HG02759 (cell line): ENCODE measurements around the gene PGPEP1.
"Not testable (repeated sequence)": the region's sequence is repeated elsewhere in the genome, so short reads cannot be mapped to it uniquely, and the experiment has no call there.

ENCODE experiments used
- ATAC-seq: cut with Tn5 transposase; IDR thresholded peaks from one replicate; pipeline ENCODE4 v1.9.1; 2021; ENCODE audit warnings: mild to moderate bottlenecking, moderate library complexity; ENCODE audit not compliant: unreplicated experiment

The PGPEP1 gene

DNA sequence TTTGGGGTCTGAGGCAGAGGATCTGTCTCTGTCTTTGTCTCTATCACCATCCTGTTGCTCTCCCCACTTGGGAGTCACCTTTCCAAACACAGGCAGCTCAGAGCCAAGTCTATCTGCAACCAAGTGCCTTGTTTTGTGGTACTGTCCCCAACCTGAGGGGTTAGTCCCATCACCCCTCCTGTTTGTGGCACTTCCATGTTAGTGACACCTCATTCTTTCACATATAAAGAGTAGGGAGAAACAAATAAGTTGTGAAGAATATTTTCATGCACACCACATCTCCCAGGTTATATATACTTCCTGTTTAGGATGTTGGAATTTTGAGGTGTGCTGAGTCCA is 49.3 kb downstream of the PGPEP1 start:
- ATAC-seq = no peak

DNA sequence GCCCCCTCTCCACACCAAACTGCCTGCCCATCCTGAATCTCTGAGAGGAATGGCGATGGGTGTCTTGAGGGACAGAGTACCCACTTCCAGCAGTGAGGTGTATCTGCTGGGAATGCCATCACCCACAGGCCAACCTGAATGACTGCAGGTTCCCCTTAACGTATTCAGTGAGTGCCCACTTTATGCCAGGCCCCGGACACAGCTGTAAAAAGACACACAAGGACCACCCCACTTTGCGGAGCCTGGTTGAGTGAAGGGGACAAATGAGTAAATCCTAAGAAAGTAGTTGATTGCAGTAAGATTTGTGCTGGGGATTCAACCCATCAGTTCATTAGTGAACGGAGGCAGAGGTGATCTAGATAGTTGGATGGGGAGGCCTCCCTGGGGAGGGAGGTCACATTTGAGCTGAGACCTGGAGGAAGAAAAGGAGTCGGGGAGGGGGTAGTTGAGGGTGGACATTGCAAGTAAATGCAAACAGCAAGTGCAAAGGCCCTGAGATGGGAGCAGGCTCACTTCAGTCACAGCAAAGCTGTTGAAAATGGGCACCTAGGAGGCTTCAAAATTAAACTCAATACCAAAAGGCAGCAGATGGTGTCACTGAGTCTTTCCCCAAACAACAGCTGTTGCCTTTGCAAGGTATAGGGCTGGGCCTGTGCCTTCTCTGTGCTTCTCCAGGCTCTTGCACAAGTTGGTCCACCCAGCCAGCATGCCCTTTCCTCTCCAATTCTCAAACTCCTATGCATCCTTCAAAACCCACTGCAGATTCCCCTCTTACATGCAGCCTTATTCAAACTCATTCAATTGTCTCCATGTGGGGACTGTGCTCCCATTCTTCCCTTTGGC is 49.9 kb downstream of the PGPEP1 start:
- ATAC-seq = no peak

DNA sequence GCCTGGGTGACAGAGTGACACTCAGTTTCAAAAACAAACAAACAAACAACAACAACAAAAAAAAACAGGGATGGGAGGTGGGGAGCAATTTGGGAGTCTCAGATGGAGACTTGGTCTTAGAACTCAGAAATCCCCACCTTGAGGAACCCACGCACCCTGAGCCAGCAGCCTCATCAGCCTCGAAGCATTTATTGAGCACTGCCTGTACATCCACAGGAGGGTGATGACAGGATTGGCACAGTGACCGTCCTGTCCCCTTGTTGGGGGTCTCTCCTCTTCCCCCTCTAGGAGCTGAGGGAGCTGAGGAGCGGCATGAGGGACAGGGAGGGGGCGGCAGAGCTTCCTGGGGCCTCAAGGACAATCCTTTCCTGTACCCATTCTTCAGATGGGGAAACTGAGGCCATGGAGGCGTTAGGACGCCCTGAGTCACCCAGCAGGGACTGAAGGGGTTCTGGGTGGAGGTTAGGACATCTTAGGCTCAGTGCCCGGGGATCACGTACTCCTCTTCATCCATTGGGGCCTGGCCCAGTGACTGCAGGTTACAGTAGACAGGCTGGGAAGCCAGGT is 51.2 kb downstream of the PGPEP1 start:
- ATAC-seq = no peak

DNA sequence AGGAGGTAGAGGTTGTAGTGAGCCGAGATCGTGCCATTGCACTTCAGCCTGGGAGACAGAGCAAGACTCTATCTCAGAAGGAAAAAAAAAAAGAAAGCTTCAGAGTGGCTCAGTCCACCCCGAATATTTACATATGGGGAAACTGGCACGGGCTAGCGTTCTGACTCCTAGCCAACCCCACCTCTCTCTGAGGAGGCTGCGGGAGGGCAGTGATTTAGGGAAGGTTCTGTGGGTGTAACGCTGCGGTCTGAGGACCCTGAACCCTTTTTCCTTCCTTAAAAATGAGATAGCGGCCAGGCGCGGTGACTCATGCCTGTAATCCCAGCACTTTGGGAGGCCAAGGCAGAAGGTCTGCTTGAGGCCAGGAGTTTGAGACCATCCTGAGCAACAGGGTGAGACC is 52.0 kb downstream of the PGPEP1 start:
- ATAC-seq = no peak

DNA sequence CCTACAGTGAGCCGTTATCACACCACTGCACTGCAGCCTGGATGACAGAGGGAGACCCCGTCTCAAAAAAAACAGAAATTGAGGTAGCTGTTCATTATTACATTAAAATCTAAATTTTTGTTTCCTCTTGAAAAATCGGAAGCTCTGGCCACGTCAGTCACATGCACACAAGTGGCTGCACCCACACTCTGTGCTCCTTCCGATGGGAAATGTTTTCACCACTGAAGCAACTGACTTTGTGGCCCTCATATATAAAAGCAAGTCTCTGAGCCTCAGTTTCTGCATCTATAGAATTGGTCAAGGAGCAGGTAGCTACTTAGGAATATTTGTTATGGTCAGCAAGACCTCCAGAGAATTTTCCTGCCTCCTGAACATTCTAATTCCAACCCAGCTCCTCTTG is 52.5 kb downstream of the PGPEP1 start:
- no peak for ATAC-seq

DNA sequence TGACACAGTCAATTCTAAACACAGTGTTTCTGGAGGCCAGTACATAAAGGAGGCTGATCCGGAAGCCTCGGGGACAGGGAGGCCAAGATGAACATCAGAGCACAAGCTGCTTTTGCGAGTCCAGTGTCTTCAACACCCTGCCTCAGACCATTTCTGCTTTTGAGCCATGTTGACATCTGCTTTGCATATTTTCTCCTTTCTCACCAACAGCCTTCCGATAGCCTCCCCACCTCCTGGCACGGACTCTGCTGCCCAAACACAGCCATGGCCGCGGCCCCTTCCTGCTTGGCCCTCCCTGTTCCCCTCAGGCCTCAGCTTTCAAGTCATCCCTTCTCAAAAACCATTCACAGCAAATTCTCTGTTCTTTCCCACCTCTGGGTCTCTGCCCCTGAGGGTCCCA is 53.4 kb downstream of the PGPEP1 start:
- ATAC-seq = no peak

DNA sequence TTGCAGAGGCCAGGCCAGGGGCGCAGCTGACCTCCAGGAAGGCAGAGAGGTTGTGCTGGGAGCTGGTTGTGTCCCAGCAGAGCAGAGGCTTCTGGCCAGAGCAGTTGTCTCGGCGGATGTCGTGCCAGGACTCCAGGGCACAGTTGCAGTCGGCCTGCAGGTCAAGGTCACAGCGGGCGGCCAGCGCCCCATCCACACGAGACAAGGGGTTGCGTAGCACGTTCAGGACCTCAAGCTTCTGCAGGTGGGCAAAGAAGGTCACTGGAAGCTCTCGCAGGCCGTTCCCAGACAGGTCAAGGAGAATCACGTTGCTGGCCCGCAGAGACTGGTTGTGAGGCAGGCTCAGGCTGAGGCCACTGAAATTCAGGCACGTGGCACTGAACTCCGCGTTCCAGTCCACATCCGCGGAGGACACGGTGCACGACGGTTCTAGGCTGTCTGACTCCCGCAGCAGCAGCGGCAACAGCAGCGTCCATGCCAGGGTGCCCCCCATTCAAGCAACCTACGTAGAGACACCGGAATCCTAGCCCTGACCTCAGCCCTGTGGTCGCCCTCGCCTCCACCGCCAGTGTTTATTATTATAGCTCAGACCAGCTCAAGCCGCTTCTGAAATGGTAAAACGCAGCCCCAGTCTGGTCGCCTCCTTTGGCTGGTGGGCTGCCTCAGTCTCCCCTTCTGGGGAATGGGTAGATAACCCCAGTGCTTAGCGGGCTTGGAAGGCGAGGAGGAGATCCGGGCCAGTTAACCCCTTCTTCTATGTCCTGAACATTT is 56.3 kb downstream of the PGPEP1 start:
- ATAC-seq = no peak

DNA sequence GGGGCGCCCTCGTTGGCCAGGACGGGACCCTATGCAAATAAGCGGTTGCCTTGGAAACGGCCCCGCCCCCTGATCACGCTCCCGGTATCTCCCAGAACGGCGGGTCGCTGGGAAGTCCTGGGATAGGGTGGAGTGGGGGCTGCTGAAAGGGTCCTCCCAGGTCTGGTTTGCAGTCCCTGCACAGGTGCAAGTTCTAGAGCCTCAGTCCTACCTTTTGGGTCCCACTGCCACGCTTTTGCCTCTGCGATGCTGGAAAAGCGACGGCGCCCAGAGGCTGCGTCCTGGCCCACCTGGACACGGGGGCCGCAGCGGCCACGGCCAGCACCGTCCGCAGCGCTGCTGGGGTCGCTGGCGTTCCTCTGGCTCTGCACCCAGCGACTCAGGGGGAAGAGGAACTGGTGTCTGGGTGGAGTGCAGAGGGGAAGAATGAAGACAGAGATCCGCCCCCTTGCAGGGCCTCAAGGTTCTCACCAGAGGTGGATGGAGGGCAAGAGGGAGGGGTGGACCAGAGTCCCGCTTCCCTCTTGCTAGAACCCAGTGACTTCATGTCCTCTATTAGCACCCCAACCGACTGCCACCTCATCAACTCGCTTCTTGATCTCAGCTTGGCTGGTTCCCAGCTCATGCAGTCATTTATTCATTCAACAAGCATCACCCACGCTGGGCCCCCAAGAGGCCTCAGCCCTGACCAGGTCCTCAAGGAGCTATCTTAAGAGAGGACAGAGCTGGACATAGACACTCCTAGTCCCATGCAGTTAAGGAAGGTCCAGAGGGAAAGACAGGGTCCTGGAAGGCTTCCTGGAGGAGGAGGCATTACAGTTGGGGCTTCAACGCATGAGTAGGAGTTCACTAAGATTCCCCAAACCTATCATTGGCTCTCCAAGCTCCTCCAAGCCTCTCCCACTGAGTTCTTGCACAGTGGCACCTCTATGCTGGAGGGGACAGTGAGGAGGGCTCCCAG is 57.1 kb downstream of the PGPEP1 start, which contains the start of gene LRRC25:
Gene LRRC25 (minus strand): TSS at position 381 of the 961 bp plus-strand sequence. CDS start 659 bp downstream, outside the sequence.
- ATAC-seq = peak; percentile 48

DNA sequence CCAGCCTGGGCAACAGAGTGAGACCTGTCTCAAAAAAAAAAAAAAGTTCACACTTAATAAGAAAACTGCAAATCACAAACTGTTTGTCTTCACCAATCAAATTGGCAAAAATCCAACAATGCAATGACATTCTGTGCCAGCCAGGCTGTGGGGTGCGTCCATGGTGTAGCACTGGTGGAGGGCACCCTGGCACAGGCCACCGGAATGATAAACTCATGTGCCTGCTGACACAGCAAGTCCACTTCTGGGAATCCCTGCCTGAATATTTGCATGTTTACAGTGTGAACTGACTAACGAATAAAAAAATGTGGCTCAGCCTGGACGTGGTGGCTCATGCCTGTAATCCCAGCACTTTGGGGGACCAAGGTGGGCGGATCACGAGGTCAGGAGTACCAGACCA is 58.6 kb downstream of the PGPEP1 start:
- ATAC-seq = no peak

DNA sequence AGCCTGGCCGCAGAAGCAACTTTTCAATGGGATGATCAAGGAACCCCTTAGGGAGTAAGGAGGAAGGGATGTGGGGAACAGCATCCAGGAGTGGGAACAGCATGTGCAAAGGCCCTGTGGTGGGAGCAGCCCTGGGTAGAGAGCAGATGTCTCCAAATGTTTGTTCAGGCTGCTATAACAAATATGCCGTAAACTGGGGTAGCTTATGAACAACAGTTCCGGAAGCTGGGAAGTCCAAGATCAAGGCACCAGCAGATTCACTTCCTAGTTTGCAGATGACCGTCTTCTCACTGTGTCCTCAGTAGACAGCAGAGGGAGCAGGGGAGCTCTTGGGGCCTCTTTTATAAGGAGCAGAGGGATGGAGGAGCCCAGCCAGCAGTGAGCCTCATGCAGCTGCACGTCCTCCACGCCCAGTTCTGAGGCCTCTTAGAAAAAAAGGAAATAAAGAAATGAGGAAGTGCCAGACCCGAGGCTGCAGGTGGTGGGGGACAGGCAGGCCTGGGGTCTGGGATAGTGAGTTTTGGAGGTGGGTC is 61.2 kb downstream of the PGPEP1 start:
- ATAC-seq = peak; percentile 60

DNA sequence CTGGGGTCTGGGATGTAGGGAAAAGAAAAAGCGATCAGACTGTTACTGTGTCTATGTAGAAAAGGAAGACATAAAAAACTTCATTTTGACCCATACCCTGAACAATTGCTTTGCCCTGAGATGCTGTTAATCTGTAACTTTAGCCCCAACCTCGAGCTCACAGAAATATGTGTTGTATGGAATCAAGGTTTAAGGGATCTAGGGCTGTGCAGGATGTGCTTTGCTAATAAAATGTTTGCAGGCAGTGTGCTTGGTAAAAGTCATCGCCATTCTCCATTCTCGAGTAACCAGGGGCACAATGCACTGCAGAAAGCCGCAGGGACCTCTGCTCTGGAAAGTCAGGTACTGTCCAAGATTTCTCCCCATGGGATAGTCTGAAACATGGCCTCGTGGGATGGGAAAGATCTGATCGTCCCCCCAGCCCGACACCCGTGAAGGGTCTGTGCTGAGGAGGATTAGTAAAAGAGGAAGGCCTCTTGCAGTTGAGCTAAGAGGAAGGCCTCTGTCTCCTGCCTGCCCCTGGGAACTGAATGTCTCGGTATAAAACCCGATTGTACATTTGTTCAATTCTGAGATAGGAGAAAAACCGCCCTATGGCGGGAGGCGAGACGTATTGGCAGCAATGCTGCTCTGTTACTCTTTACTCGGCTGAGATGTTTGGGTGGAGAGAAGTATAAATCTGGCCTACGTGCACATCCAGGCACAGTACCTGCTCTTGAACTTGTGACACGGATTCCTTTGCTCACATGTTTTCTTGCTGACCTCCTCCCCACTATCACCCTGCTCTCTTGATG is 62.3 kb downstream of the PGPEP1 start:
- not testable (repeated sequence) for ATAC-seq

DNA sequence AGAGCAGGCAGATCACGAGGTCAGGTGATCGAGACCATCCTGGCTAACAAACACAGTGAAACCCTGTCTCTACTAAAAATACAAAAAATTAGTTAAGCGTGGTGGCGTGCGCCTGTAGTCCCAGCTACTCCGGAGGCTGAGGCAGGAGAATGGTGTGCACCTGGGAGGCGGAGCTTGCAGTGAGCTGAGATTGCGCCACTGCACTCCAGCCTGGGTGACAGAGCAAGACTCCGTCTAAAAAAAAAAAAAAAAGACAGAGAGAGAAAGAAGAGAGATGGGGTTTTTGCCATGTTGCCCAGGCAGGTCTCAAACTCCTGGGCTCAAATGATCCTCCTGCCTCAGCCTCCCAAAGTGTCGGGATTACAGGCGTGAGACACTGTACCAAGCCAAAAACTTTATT is 65.4 kb downstream of the PGPEP1 start:
- ATAC-seq = not testable (repeated sequence)

DNA sequence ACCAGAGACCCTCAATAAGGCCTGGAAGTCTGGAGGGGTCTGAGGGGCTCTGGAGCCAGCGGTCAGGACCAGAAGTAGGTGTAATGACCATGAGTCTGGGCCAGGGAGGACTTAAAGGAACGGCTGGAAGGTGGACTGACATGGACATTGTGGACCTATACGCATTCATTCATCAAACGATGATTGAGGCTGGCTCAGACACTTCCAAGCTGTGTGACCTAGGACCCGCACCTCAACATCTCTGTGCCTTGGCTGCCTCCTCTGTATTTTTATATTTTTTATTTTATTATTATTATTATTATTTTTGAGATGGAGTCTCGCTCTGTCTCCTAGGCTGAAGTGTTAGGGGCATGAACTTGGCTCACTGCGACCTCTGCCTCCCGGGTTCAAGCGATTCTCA is 66.4 kb downstream of the PGPEP1 start:
- ATAC-seq = no peak

DNA sequence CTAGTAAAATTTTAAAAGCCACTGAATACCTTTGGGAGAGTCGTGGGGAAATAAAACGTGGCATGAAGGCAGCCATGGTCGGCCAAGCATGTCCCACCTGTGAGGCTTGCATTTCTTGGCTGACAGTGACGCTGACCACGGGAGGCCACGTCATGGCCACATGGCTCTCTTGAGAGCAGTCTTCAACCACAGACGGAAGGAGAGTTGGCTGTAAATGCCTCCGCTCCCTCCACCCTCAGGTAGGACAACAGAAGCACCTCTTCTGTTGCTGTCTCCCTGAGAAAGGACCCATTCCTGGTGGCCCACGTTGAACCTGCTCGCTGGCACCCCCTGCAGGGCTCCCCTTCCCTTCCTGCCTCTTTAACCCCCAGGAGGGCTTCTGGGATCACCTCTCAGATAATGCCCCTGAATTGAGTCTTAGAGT is 67.7 kb downstream of the PGPEP1 start:
- ATAC-seq = peak; percentile 77

DNA sequence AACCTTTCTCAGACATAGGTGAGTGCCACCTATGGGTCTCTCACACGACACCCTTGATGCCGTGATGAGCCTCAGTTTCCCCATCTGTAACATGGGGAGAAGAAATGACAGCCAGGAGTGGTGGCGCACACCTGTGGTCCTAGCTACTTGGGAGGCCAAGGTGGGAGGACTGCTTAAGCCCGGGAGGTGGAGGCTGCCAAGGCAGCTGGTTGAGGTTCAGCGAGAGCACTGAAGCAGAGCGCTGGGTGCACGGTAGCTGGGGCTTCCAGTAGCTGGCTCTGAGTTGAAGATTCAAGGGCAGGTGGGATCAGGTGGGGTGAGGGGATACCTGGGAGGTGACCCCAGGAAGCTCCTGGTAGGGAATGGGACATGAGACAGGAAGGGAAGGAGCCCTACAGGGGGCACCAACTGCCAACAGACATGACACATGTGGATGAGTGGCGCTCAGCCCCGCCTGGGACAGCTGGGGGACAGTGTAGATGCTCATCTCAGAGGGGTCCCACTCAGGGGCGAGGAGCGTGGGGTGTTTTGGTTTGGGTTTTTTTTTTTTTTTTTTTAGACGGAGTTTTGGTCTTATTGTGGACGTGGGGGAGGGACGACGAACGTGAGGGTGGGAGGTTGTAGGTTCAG is 72.3 kb downstream of the PGPEP1 start:
- ATAC-seq = no peak

DNA sequence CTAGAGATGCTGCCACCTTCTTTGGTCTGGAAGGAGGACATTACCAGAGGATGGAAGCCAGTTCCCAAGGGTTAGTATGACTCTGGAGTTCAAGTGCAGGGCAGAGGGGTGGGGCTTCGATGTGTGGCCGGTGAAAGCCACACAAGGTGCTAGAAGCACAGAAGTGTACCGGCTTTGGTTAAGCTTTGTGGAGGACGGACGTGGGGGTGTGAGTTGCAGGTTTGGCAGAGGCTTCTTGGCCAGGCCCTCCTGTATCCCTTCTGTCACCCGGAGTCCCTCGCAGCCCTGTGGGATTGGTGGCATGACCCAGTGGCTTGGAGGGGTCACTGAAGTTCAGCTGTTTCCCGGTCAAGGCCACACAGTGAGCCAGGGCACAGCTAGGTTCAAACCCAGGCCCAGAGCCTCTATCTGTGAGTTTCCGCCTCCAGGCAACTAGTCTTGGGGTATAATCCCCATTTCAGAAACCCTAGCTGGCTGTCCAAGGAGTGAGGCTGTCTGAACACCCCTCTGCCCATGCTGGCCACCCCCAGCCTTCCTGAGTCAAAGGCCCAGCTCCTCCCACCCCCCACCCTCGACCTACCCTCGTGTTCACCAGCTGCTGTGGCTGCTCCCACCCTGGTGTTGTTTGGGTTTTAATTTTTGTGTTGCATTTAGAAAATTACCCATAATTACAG is 74.2 kb downstream of the PGPEP1 start:
- no peak for ATAC-seq

DNA sequence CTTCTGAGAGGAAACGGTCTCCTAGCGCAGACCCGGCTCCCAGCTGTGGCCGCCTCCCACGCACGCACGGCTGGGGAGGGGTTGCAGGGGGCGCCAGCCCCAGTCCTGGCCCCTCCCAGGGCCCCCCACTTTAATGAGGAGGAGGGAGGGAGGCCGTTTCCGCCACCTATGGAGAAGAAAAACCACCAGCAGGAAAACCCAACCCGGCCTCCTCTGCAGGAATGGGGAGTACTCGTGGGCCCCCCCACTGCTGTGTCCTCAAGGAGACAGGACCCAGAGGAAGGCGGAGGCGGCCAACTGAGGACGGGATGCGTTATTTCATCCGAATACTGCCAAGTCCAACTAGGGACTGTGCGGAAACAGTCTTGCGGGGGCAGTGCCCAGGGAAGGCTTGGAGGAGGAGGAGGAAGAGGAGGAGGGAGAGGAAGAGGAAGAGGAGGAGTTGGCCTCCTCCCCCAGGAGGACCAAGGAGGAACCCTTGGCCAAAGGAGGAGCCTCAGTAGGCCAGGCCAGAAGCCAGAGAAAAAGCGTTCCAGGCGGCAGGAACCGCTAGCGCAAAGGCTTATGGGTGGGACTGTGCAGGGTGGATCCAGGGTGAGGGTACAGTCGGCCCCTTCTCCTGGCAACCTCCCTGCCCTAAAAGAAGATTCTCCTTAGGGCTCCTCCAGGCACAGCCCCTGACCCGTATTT is 74.9 kb downstream of the PGPEP1 start:
- no peak for ATAC-seq

DNA sequence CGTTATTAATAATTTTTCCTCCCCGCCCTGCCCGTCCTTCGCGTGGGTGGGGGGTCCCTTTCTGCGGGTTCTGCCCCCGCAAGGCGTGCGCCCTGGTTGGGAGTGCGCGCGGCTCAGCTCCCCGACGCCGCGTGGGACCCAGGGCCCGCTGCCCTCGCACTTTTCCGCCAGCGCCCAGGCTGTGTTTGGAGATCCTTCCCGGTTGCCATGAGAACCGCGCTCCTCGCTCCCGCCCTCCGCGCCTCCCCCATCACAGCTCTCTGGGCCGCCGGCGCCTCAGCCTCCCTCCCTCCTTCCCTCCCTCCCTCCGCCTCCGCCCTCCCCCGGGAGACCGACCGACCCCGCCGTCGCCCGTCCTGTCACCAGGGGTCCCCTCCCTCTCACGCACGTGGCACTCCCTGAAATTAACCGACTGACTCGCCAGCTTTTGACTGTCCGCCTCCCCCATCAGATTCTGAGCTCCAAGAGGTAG is 76.4 kb downstream of the PGPEP1 start:
- ATAC-seq = no peak
